Tibial nerve (tissue), 4 donors: ENCODE data around the gene ATG7. TPM values are rescaled to one million over a fixed set of nuclear protein-coding genes. Genes with fewer than 3 reads are reported as not detected.

ENCODE experiments used
- DNase-seq, 2 donors: peaks; one replicate each; pipeline ENCODE4 v3.0.0-alpha.2; 2019; ENCODE audit warnings: low spot score in 2 of 2
- H3K27ac ChIP-seq, 4 donors: fragments of 200-600 bp; sonication (generic) in 3 of 4; one replicate each; pipeline ENCODE4 v1.5.1; 2017 to 2019; ENCODE audit warnings: mild to moderate bottlenecking in 1 of 4
- H3K27me3 ChIP-seq, 2 donors: fragments of 200-600 bp; sonication (generic) in 1 of 2; one replicate each; pipeline versions ENCODE4 v1.5.1 to v1.6.0; 2017 to 2019
- H3K36me3 ChIP-seq, 3 donors: fragments of 200-600 bp; sonication (generic); one replicate each; pipeline ENCODE4 v1.5.1; 2018 to 2019
- H3K4me1 ChIP-seq, 4 donors: fragments of 200-600 bp; sonication (generic) in 3 of 4; one replicate each; pipeline ENCODE4 v1.5.1; 2017 to 2019
- H3K4me3 ChIP-seq, 4 donors: fragments of 200-600 bp; sonication (generic) in 3 of 4; one replicate each; pipeline ENCODE4 v1.5.1; 2017 to 2019; ENCODE audit warnings: mild to moderate bottlenecking in 1 of 4, moderate library complexity in 1 of 4
- H3K9me3 ChIP-seq, 4 donors: fragments of 200-600 bp; sonication (generic) in 3 of 4; one replicate each; pipeline ENCODE4 v1.5.1; 2017 to 2019
- EP300 ChIP-seq, 2 donors: sonication (generic); formaldehyde crosslinking; IDR thresholded peaks; one replicate each; pipeline ENCODE4 v1.6.1; 2017; ENCODE audit warnings: antibody characterized with exemption in 2 of 2, mild to moderate bottlenecking in 1 of 2
- POLR2A ChIP-seq, 2 donors: fragments of 450-650 bp; IDR thresholded peaks; one replicate each; pipeline ENCODE4 v1.6.1; 2017; ENCODE audit warnings: antibody characterized with exemption in 2 of 2, mild to moderate bottlenecking in 2 of 2, moderate library complexity in 2 of 2
- WGBS, 2 donors: methylation state at CpG; one replicate each; pipeline ENCODE4 v1.1.5; 2018; 5-methylcytosine and 5-hydroxymethylcytosine counted together
- total RNA-seq, 4 donors: library from RNA; depleted of rRNA; stranded (reverse); fragments of >200 nt; gene quantifications; one replicate each; pipeline ENCODE4 v1.1.0, GENCODE V29; 2016
- TF ChIP-seq, protein P1 (sequence below), 5 experiments: fragments of 200-600 bp in 3 of 5; fragments of 450-650 bp in 2 of 5; sonication (generic) in 3 of 5; IDR thresholded peaks; one replicate each; pipeline ENCODE4 v1.5.1; 2016 to 2019; ENCODE audit warnings: antibody characterized with exemption in 5 of 5, mild to moderate bottlenecking in 3 of 5, moderate library complexity in 2 of 5

ATG7 gene
- total RNA-seq, 4 donors from 2014 or later: 71.0 to 94.0 (median 76.2) TPM

DNA sequence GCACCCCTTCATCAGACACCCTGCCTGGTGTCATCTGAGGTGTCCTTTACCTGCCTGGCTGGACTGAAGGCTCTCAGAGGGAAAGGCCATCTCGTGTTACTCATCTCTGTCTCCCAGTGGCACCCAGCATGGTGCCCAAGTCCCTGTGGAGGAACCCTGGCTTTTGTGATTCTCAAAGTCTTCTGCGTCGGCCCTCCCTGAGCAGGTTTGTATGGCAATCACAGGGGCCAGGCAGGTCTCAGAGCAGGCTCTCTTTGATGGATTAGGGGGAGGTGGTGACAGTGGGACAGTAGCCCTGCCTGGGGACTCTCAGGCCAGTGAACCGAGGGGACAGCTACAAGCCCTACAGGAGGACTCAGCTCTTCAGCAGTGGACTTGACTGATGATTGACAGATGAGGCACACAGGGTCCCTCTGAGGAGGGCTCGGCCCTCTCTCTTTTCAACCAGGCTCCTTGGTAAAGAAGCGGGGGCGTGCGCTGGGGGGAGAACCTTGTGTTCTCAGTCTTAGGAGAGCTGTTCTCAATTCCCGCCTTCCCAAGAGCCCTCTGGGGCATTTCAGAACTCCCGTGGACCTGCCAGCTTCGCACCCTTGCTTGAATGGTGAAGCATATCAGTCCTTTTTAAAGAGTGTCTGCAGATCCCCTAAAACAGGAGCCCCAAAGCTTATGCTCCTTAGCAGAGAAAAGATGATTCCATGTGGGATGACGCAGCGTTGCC, 263.2 kb downstream of the ATG7 start:
- 94 to 96% methylated on average over 12 to 13 of the region's 13 CpGs for WGBS, 2 donors
- DNase-seq: no peak
- peaks cover 0 to 40% (median 5%) of the 10 kb centered on the region in 4 donors for H3K4me1 ChIP-seq
- H3K9me3 ChIP-seq: no peaks in the 10 kb centered on the region
- H3K27me3 ChIP-seq: no peaks in the 10 kb centered on the region
- H3K4me3 ChIP-seq: no peak overlapping the region
- no peaks in the 10 kb centered on the region for H3K36me3 ChIP-seq
- TF ChIP-seq, protein P1, sequence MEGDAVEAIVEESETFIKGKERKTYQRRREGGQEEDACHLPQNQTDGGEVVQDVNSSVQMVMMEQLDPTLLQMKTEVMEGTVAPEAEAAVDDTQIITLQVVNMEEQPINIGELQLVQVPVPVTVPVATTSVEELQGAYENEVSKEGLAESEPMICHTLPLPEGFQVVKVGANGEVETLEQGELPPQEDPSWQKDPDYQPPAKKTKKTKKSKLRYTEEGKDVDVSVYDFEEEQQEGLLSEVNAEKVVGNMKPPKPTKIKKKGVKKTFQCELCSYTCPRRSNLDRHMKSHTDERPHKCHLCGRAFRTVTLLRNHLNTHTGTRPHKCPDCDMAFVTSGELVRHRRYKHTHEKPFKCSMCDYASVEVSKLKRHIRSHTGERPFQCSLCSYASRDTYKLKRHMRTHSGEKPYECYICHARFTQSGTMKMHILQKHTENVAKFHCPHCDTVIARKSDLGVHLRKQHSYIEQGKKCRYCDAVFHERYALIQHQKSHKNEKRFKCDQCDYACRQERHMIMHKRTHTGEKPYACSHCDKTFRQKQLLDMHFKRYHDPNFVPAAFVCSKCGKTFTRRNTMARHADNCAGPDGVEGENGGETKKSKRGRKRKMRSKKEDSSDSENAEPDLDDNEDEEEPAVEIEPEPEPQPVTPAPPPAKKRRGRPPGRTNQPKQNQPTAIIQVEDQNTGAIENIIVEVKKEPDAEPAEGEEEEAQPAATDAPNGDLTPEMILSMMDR (IDR thresholded peaks at IDR 0.05): no peak
- TF ChIP-seq POLR2A (IDR thresholded peaks at IDR 0.05) (no peak), EP300 (IDR thresholded peaks at IDR 0.05) (no peak)
- no peak overlapping the region for H3K27ac ChIP-seq

DNA sequence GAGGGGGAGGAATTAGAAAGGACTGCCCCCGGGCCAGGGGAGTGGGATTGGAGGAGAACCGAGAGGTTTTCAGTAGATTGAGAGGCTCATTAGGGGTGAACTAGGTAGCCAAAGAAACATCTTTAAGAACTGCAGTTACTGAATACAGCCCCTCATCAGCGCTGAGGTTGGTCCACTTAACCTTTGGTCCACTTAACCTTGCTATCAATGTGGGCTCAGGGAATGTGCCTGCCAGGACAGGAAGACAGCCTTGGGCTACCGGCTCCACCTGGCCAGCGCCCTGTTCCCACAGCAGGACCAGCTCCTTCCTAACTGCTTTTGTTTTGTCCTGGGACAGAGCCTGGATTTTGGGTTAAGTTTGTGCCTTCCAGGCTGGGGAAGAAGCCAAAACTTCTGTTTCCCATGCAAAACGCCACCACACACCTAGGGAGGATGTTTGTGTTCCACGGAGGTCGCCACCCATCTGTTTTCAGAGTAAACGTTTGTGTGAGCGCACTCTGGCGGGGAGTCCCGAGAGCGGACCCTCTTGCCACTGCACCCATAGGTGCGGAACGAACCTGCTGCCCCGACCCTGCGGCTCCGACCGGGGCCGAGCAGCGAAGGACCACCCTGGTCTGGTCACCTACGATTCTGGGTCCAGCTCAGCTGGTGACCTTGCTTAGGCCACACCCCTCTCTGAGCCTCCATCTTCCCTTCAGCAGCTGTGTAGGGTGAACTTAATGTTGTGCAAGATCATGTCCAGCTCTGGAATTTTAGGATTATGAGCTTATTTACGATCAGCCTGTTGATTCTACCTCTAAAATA, 264.1 kb downstream of the ATG7 start:
- Histone ChIP-seq H3K27me3 (no peaks in the 10 kb centered on the region), H3K4me3 (no peak overlapping the region), H3K36me3 (peaks cover 0 to 2% (median 0%) of the 10 kb centered on the region in 3 donors), H3K9me3 (no peaks in the 10 kb centered on the region), H3K27ac (no peak overlapping the region), H3K4me1 (peaks cover 0 to 30% (median 3%) of the 10 kb centered on the region in 4 donors)
- DNase-seq: no peak
- TF ChIP-seq EP300 (IDR thresholded peaks at IDR 0.05) (no peak), POLR2A (IDR thresholded peaks at IDR 0.05) (no peak)
- TF ChIP-seq, protein P1 (IDR thresholded peaks at IDR 0.05): no peak
- 77 to 90% methylated on average over 21 to 22 of the region's 23 CpGs for WGBS, 2 donors

DNA sequence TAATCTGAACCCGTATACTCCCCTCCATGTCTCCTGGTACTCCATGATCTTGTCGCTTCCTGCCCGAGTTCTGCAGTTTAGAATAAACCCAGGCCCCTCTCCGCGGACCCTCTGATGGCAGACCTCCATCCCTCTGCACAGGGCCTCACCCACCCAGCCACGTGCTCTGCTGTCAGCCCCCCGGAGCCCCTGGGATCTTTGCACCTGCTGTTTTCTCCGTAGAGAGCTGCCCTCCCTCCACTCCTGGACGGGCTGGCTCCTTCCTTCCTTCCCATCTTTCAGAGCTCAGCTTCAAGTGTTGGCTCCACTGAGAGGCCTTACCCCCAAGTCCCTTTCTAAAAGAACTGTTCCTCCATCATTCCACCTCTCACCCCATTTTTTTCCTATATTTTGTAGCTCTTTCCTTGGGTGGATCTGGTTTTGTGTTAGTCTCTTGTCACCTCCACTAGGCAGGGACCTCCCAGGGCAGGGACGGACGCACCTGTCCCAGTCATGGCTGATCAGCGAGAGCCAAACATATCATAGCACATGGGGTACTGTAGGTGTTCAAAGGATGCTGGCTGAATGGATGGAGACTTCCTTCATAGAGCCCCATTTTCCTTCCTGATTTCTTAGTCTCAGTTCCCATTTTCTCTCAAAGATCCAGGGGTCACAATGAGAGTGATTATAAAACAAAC, 264.9 kb downstream of the ATG7 start:
- Histone ChIP-seq H3K4me3 (no peak overlapping the region), H3K27ac (no peak overlapping the region), H3K4me1 (peaks cover 0 to 29% (median 3%) of the 10 kb centered on the region in 4 donors), H3K27me3 (no peaks in the 10 kb centered on the region), H3K9me3 (no peaks in the 10 kb centered on the region), H3K36me3 (peaks cover 0 to 5% (median 0%) of the 10 kb centered on the region in 3 donors)
- no peak for DNase-seq
- WGBS, 2 donors: 87 to 93% methylated on average over 12 of the region's 12 CpGs
- TF ChIP-seq, protein P1 (IDR thresholded peaks at IDR 0.05): no peak
- TF ChIP-seq POLR2A (IDR thresholded peaks at IDR 0.05): no peak
- no peak for TF ChIP-seq EP300 (IDR thresholded peaks at IDR 0.05)

DNA sequence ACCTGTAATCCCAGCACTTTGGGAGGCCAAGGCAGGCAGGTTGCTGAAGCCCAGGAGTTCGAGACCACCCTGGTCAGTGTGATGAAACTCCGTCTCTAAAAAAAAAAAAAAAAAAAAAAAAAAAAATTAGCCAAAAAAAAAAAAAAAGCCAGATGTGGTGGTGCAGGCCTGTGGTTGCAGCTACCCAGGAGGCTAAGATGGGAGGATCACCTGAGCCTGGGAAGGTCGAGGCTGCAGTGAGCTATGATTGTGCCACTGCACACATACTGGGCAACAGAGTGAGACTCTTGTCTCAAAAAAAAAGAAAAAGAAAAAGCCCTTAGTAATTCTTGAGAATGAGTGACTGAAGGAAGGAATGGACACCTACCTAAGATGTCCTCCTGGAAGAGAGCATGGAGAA, 266.4 kb downstream of the ATG7 start:
- TF ChIP-seq EP300 (IDR thresholded peaks at IDR 0.05): no peak
- TF ChIP-seq, protein P1 (IDR thresholded peaks at IDR 0.05): no peak
- no peak for TF ChIP-seq POLR2A (IDR thresholded peaks at IDR 0.05)
- no peaks in the 10 kb centered on the region for H3K27me3 ChIP-seq
- H3K27ac ChIP-seq: no peak overlapping the region
- no peak for DNase-seq
- H3K4me1 ChIP-seq: peaks cover 0 to 22% (median under 1%) of the 10 kb centered on the region in 4 donors
- H3K36me3 ChIP-seq: peaks cover 0 to 5% (median 0%) of the 10 kb centered on the region in 3 donors
- no peaks in the 10 kb centered on the region for H3K9me3 ChIP-seq
- WGBS, 2 donors: 93% methylated on average over 3 of the region's 3 CpGs
- H3K4me3 ChIP-seq: no peak overlapping the region
